Osteocyte (in vitro differentiated cells): ENCODE data around the gene KRT38. TPM values are rescaled to one million over a fixed set of nuclear protein-coding genes. Genes with fewer than 3 reads are reported as not detected.

ENCODE experiments used
- DNase-seq: peaks from one replicate; pipeline ENCODE4 v3.0.0; 2021; ENCODE audit warnings: mixed read lengths; ENCODE audit not compliant: unreplicated experiment; ENCODE audit errors: extremely low spot score
- H3K27ac Mint-ChIP-seq: one replicate; pipeline ENCODE4 v1.8.0; 2021; ENCODE audit warnings: mild to moderate bottlenecking, mixed read lengths; ENCODE audit not compliant: unreplicated experiment
- H3K27me3 Mint-ChIP-seq: one replicate; pipeline ENCODE4 v1.8.0; 2021; ENCODE audit warnings: mixed read lengths; ENCODE audit not compliant: unreplicated experiment
- H3K36me3 Mint-ChIP-seq: one replicate; pipeline ENCODE4 v1.8.0; 2021; ENCODE audit warnings: mixed read lengths; ENCODE audit not compliant: unreplicated experiment
- H3K4me1 Mint-ChIP-seq: one replicate; pipeline ENCODE4 v1.8.0; 2021; ENCODE audit warnings: mixed read lengths; ENCODE audit not compliant: unreplicated experiment
- H3K4me3 Mint-ChIP-seq: one replicate; pipeline ENCODE4 v1.8.0; 2021; ENCODE audit warnings: mild to moderate bottlenecking, moderate library complexity, mixed read lengths; ENCODE audit not compliant: unreplicated experiment
- H3K9me3 Mint-ChIP-seq: one replicate; pipeline ENCODE4 v1.8.0; 2021; ENCODE audit warnings: mixed read lengths; ENCODE audit not compliant: unreplicated experiment
- CTCF ChIP-seq: fragments of 200-600 bp; sonication (generic); IDR thresholded peaks from 2 replicates; pipeline ENCODE4 v1.5.0; 2021; ENCODE audit warnings: antibody characterized with exemption, mild to moderate bottlenecking, moderate library complexity
- total RNA-seq: library from RNA; stranded (reverse); gene quantifications from 2 replicates; pipeline ENCODE4 v1.2.1, GENCODE V29; 2021

Gene KRT38
- total RNA-seq, 1 donor from 2014 or later = not detected

DNA sequence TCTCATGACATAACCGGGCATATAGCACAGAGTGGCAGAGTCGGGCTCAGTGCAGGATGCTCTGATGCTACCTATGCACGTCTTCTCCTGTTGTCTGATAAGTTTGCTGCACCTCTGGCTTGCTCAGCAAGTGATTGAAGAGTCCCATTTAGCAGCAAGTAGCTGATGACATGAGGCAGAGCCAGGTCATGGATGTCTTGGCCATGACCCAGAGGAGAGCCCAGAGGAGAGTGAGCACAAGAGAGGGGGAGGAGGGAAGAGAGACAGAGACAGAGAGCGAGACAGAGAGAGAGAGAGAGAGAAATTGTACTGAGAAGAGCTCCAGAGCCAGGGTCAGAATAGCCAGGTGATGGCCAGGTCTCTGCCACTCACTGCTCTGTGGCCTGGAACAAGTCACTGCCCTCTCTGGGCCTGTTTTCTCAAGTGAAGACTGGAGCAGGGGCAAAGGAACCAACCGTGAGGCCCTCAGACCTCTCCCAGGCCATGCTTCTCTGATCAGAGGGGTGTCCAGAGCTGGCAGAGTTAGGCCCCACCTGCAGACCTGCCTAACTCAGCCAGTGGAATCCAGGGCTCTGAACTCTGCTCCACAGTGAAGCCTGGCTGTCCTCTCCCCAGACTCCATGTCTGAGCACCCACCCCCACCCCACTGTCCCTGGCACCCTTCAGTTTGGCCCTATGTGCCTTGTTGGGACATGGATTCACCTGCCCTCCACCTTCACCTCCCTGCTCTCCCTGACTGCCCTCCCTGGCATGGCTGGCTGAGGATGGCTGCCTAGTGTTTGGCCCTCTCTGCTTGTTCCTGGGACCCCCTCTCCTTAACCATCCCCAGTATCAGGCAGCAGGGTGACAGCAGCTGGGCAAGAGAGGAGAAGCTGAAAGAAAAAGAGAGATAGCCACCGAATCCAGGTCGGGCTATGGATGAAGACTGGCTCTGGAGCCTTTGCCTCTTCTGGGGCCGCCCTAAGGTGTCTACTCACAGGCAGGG lies 44.4 kb upstream of the KRT38 start:
- no peak for DNase-seq
- H3K27ac Mint-ChIP-seq = no peak overlapping the region
- H3K4me1 Mint-ChIP-seq = no peaks in the 10 kb centered on the region
- no peaks in the 10 kb centered on the region for H3K36me3 Mint-ChIP-seq
- no peak overlapping the region for H3K4me3 Mint-ChIP-seq
- no peaks in the 10 kb centered on the region for H3K9me3 Mint-ChIP-seq
- no peak for TF ChIP-seq CTCF
- H3K27me3 Mint-ChIP-seq = no peaks in the 10 kb centered on the region

DNA sequence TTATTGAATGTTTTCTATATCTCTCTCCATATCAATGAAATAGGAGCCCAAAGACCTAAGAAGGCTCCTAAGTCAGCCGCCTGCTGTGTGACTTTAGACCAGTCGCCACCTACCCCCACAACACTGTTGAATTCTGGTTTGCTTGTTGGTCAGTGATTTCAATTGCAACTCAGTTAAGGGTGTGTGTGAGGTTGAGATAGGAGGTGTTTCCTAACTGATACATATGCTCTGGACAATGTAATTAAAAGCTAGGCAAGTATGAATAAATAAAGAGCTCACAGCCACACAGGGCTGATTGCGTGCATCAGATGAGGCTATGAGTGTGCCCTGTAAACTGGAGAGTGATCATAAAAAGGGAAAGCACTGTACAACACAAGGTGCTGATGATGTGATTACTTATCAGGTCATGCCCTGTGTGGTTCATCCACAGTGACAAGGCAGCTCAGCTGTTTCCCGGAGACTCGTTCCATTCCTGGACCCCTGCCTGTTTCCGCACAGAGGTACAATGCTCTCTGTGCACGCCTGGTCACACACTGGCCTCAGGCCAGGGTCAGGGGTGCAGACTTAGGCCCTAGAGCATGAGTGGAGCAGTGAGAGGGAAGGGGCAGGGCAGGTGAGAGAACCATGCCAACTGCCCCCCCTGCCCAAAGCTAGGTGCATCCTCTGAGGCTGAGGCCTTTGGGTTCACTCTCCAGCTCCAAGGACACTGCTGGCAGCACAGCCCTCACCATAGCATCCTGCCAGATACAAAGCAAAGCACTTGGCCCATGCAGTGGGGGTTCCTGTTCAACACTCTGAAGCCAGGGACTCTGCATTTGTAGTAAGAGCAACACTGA lies 43.4 kb upstream of the KRT38 start:
- no peaks in the 10 kb centered on the region for H3K4me1 Mint-ChIP-seq
- no peak overlapping the region for H3K4me3 Mint-ChIP-seq
- no peak overlapping the region for H3K27ac Mint-ChIP-seq
- H3K9me3 Mint-ChIP-seq = no peaks in the 10 kb centered on the region
- H3K36me3 Mint-ChIP-seq = no peaks in the 10 kb centered on the region
- no peaks in the 10 kb centered on the region for H3K27me3 Mint-ChIP-seq
- no peak for DNase-seq
- no peak for TF ChIP-seq CTCF

DNA sequence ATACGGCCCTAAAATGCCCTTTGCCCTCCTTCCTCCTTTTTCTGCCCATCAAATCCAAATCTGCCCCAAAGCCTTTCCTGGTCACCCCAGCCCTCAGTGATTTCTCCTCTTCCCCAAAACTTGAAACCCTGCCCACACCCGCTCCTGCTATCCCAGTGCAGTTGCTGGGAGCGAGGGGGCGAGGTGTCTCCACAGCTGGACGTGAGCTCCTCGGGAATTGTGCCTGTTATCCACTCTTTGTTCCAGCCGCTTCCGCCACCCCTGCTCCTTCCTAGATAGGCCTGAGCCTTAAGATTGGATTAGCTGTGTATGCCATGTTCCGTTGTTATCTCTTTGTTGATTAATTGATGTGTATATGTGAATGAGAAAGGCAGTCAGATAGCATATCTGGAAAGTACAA lies 42.7 kb upstream of the KRT38 start:
- H3K27me3 Mint-ChIP-seq = no peaks in the 10 kb centered on the region
- no peaks in the 10 kb centered on the region for H3K36me3 Mint-ChIP-seq
- no peaks in the 10 kb centered on the region for H3K9me3 Mint-ChIP-seq
- no peak overlapping the region for H3K4me3 Mint-ChIP-seq
- H3K4me1 Mint-ChIP-seq = no peaks in the 10 kb centered on the region
- no peak for TF ChIP-seq CTCF
- H3K27ac Mint-ChIP-seq = no peak overlapping the region
- no peak for DNase-seq

- H3K27ac Mint-ChIP-seq = no peak within 1 kb of the TSS
- no peak for DNase-seq
- H3K36me3 Mint-ChIP-seq = no peaks in the 10 kb centered on the region
- no peaks in the 10 kb centered on the region for H3K9me3 Mint-ChIP-seq
- H3K27me3 Mint-ChIP-seq = no peaks in the 10 kb centered on the region
- no peak within 1 kb of the TSS for H3K4me3 Mint-ChIP-seq
- H3K4me1 Mint-ChIP-seq = no peaks in the 10 kb centered on the region
- no peak for TF ChIP-seq CTCF
Observed at GRCh38 chr17:41481036-41481435, 40.3 kb upstream of the KRT38 start, which contains the start of gene KRT35. Gene KRT35 (minus strand): TSS chr17:41481151. CDS start chr17:41481097, 54 bp downstream.

DNA sequence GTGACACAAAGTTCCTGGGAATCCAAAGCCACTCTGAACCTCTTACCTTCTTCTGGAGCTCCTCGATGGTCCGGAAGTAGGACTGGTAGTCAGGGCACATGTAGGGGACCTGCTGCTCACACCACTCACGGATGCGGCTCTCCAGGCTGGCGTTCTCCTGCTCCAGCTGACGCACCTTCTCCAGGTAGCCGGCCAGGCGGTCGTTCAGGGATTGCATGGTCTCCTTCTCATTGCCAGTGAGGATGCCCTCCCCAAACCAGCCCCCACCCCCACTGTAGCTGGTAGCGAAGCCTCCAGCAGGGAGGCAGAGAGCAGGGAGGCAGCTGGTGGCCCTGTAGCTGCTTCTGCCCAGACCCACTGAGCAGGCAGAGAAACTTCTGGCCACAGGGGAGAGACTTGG lies 39.8 kb upstream of the KRT38 start:
- H3K4me3 Mint-ChIP-seq = no peak overlapping the region
- DNase-seq = no peak
- no peaks in the 10 kb centered on the region for H3K27me3 Mint-ChIP-seq
- no peak for TF ChIP-seq CTCF
- H3K4me1 Mint-ChIP-seq = no peaks in the 10 kb centered on the region
- H3K36me3 Mint-ChIP-seq = no peaks in the 10 kb centered on the region
- H3K9me3 Mint-ChIP-seq = no peaks in the 10 kb centered on the region
- H3K27ac Mint-ChIP-seq = no peak overlapping the region
